ENCODE results near the gene LRRN3.

The LRRN3 gene

DNA sequence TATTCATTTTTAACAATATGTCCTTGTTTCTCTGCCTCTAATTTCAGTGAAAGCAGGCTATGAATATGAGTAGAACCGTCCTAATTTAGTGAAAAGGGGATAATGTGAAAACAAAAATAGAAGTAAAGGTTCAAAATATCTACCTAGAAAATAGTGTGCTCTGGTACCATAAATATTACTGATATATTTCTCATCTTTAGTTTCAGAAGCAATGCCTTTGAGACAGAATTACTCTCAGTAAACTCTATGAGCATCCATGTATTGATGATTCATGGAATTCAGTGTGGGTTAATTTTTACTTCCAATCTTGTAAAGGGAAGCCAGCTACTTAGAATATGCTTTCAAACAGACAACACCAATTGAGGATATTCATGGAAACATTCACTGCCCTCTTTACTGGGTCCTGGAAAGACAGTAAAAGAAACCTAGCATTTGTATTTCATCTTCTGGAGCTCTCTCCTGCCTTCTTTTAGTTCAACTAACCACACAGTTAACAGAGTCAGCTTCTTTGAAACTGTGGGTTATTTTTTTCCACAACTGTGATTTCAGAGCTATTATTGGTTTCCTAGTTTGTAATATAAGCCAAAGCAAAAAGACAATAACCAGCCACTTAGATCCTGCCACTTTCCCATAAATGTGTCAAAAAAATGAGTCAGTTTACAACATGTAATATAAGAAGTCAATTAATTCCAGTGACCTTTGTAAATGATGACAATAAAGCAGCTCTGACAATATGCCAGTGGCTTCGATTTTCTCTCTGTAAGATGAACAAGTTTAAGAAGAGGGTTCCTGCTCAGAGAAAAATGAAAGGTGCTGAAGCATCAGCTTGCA, 1.7 kb downstream of the LRRN3 start:
- no peak overlapping the region for H3K4me3 ChIP-seq (replicated peaks; ENCODE audit: low read depth, low read length)
- H3K27me3 ChIP-seq (replicated peaks; ENCODE audit: control insufficient read depth, insufficient read depth, low read length): no peaks in the 10 kb centered on the region
- no peaks in the 10 kb centered on the region for H3K36me3 ChIP-seq (ENCODE audit: control insufficient read depth, insufficient read depth, low read length)
- no peak for DNase-seq (ENCODE audit: extremely low read depth, insufficient read length)
- TF ChIP-seq, protein P1, sequence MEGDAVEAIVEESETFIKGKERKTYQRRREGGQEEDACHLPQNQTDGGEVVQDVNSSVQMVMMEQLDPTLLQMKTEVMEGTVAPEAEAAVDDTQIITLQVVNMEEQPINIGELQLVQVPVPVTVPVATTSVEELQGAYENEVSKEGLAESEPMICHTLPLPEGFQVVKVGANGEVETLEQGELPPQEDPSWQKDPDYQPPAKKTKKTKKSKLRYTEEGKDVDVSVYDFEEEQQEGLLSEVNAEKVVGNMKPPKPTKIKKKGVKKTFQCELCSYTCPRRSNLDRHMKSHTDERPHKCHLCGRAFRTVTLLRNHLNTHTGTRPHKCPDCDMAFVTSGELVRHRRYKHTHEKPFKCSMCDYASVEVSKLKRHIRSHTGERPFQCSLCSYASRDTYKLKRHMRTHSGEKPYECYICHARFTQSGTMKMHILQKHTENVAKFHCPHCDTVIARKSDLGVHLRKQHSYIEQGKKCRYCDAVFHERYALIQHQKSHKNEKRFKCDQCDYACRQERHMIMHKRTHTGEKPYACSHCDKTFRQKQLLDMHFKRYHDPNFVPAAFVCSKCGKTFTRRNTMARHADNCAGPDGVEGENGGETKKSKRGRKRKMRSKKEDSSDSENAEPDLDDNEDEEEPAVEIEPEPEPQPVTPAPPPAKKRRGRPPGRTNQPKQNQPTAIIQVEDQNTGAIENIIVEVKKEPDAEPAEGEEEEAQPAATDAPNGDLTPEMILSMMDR (IDR thresholded peaks at IDR 0.05; ENCODE audit: insufficient read depth, low read length, poor library complexity, severe bottlenecking): no peak

DNA sequence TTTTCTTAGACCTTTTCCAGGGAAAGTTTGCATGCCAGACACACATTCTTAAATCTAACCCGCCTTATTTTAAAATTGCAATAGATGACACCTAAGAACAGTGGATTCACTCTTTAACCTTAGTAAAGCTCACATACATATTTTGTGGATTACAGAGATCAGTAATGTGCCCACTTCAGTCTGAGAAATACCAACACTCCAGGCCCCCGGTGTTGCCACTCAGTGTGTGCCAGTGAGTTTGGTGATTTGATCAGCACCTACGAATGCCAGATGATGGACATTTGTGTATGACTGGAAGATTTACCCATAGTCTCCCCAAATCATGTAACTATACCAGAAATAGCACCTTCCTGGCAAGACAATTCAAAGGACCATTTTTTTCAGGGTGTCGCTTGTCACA, 2.6 kb downstream of the LRRN3 start:
- Histone ChIP-seq H3K4me3 (replicated peaks; ENCODE audit: low read depth, low read length) (no peak overlapping the region), H3K27me3 (replicated peaks; ENCODE audit: control insufficient read depth, insufficient read depth, low read length) (no peaks in the 10 kb centered on the region), H3K36me3 (ENCODE audit: control insufficient read depth, insufficient read depth, low read length) (no peaks in the 10 kb centered on the region)
- no peak for DNase-seq (ENCODE audit: extremely low read depth, insufficient read length)
- TF ChIP-seq, protein P1 (IDR thresholded peaks at IDR 0.05; ENCODE audit: insufficient read depth, low read length, poor library complexity, severe bottlenecking): no peak

DNA sequence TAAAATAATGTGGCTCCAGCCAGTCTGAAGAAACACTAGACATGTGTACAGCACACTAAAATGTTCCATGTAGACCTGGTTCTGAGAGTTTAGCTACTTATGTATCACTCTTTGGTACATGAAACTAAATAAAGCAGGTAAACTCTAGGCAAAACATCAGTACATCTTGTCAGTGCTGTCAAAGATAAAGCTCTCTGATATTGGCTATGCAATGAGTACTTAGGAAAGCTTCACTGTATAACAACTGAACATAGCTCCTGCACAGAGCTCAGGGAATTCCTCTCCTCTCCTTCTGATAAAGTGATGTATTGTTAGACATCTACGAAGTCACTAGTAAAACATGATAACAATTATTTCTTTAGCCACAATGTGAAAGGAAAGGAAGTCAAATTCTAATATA, 3.5 kb downstream of the LRRN3 start:
- TF ChIP-seq, protein P1 (IDR thresholded peaks at IDR 0.05; ENCODE audit: insufficient read depth, low read length, poor library complexity, severe bottlenecking): no peak
- no peaks in the 10 kb centered on the region for H3K36me3 ChIP-seq (ENCODE audit: control insufficient read depth, insufficient read depth, low read length)
- DNase-seq (ENCODE audit: extremely low read depth, insufficient read length): no peak
- H3K27me3 ChIP-seq (replicated peaks; ENCODE audit: control insufficient read depth, insufficient read depth, low read length): no peaks in the 10 kb centered on the region
- H3K4me3 ChIP-seq (replicated peaks; ENCODE audit: low read depth, low read length): no peak overlapping the region

DNA sequence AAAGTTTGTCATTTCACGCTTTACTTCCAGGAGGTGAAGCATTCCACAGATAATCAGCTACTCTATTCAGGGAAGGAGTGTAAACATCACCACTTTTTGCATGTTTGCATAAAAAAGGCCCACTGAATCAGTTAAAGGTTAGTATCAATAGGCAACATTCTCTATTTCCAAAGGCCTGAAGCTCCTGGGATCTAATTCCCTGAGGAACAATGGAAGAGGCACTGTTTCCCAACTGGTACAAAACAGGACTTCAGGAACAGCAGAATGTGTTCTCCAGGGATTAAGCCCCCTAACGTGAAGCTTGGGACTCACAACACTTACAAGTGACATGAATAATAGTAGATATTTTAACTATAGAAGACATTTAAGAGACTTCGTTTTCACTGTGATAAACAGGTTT, 6.1 kb downstream of the LRRN3 start:
- Histone ChIP-seq H3K27me3 (replicated peaks; ENCODE audit: control insufficient read depth, insufficient read depth, low read length) (no peaks in the 10 kb centered on the region), H3K4me3 (replicated peaks; ENCODE audit: low read depth, low read length) (no peak overlapping the region), H3K36me3 (ENCODE audit: control insufficient read depth, insufficient read depth, low read length) (no peaks in the 10 kb centered on the region)
- TF ChIP-seq, protein P1 (IDR thresholded peaks at IDR 0.05; ENCODE audit: insufficient read depth, low read length, poor library complexity, severe bottlenecking): no peak
- no peak for DNase-seq (ENCODE audit: extremely low read depth, insufficient read length)

DNA sequence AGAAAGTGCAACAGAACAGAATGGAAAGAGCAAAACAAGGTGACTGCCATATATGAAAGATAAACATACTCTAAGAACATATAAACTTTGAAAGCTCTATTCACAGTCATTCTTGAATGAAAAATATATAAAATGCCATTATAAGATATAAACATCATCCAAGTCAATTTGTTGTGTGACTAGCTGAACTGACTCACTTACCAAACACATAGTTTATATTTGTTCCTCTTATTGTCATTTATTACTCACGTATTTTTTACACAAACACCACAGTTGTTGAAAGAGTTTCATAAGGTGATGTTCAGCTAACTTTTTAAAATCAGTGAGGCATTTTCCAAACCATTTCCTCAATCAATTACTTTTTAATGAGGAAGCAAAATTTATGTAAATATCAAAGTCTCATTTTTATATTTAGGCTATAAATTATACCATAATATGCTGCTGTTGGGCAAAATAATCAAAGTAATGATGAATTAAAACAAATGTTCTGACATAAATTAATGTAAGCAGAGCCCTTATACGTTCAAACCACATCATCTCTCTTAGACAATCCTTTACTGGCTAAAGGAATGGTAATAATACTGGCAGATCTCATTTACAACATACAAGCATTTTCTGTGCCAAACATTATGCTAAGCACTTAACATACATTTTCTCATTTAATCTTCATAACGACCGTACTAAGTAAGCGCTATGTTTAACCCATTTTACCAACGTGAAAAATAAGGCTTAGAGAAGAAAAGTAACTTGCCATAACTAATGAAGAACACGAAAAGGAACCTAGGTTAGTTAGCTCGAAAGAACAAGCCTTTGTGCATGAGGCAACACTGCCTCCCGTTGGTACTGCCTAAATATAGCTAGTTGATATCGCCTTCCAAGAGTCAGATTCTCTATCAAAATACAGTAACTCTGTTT, 7.3 kb downstream of the LRRN3 start:
- TF ChIP-seq, protein P1 (IDR thresholded peaks at IDR 0.05; ENCODE audit: insufficient read depth, low read length, poor library complexity, severe bottlenecking): peak; percentile 73
- no peak for DNase-seq (ENCODE audit: extremely low read depth, insufficient read length)
- Histone ChIP-seq H3K36me3 (ENCODE audit: control insufficient read depth, insufficient read depth, low read length) (no peaks in the 10 kb centered on the region), H3K27me3 (replicated peaks; ENCODE audit: control insufficient read depth, insufficient read depth, low read length) (no peaks in the 10 kb centered on the region), H3K4me3 (replicated peaks; ENCODE audit: low read depth, low read length) (no peak overlapping the region)
